HepG2 (cell line): ENCODE data around the gene NDUFB10. TPM values are rescaled to one million over a fixed set of nuclear protein-coding genes. Genes with fewer than 3 reads are reported as not detected.

Source experiments
- ATAC-seq: fragments of 200-7000 bp; cut with Tn5 transposase; 3 replicates; pipeline ENCODE4 v1.9.1; 2020; ENCODE audit warnings: mild to moderate bottlenecking, moderate library complexity
- BruUV-seq: library from RNA; stranded (reverse); fragments of 400-500 nt; replicated peaks from 2 replicates; lab custom pipeline; 2021; lab: Mats Ljungman, UMichigan
- CTCF ChIA-PET: fragments of 300-600 bp; formaldehyde crosslinking; extraction: SDS; loops from one replicate; lab custom pipeline; 2021; ENCODE audit warnings: low total read pairs, inconsistent platforms, low intra/inter-chr PET ratio; lab: Yijun Ruan, JAX
- POLR2A ChIA-PET: fragments of 350-600 bp; sonication (Branson Sonifier 250); formaldehyde crosslinking; loops from one replicate; lab custom pipeline; 2020; ENCODE audit warnings: antibody characterized with exemption, inconsistent platforms; lab: Yijun Ruan, JAX
- DNase-seq: peaks from one replicate; pipeline ENCODE4 v3.0.0-alpha.2; 2015; ENCODE audit warnings: low spot score
- FAIRE-seq: peaks from 3 replicates; lab custom pipeline; 2011; peaks lifted over from hg19 to GRCh38; lab: Jason Lieb, UNC
- H2AFZ ChIP-seq: one replicate; pipeline ENCODE4 v1.6.1; 2011; ENCODE audit warnings: low read length, inconsistent platforms
- H3K27ac ChIP-seq: fragments of 300-600 bp; 3 replicates; pipeline ENCODE4 v1.8.0; 2011; ENCODE audit warnings: mixed run types, mild to moderate bottlenecking, mixed read lengths, low read length, inconsistent platforms; ENCODE audit not compliant: insufficient read depth; ENCODE audit errors: extremely low read length
- H3K27me3 ChIP-seq, 2 experiments: fragments of 200-600 bp in 1 of 2; 2 replicates in 1 of 2; 3 replicates in 1 of 2; pipeline versions ENCODE4 v1.6.0 to v1.8.0; 2011; ENCODE audit warnings: low read length in 2 of 2, mild to moderate bottlenecking in 2 of 2, moderate library complexity in 2 of 2, inconsistent platforms in 1 of 2; ENCODE audit not compliant: insufficient read depth in 2 of 2, control insufficient read depth in 1 of 2
- H3K36me3 ChIP-seq, 2 experiments: fragments of 200-600 bp in 1 of 2; replicated peaks in 1 of 2; 2 replicates in 1 of 2; 3 replicates in 1 of 2; pipeline versions ENCODE4 v1.5.1 to v1.8.0; 2011; ENCODE audit warnings: low read length in 2 of 2, inconsistent platforms in 1 of 2; ENCODE audit not compliant: insufficient read depth in 2 of 2, control insufficient read depth in 1 of 2
- H3K4me1 ChIP-seq: 2 replicates; pipeline ENCODE4 v1.5.1; 2012; ENCODE audit warnings: low read length, inconsistent platforms; ENCODE audit not compliant: insufficient read depth
- H3K4me2 ChIP-seq: 2 replicates; pipeline ENCODE4 v1.6.0; 2011; ENCODE audit warnings: low read depth, low read length, inconsistent platforms
- H3K4me3 ChIP-seq, 3 experiments: fragments of 200-600 bp in 1 of 3; sonication (generic), shearing (Covaris generic) in 1 of 3; replicated peaks in 1 of 3; 2 replicates each; pipeline ENCODE4 v1.5.1; 2011 to 2016; ENCODE audit warnings: low read length in 3 of 3, inconsistent platforms in 2 of 3, low read depth in 2 of 3, mild to moderate bottlenecking in 2 of 3, control low read depth in 1 of 3, mixed read lengths in 1 of 3; ENCODE audit not compliant: insufficient read depth in 1 of 3
- H3K79me2 ChIP-seq: one replicate; pipeline ENCODE4 v1.6.1; 2011; ENCODE audit warnings: low read length, inconsistent platforms; ENCODE audit not compliant: insufficient read depth
- H3K9ac ChIP-seq: 2 replicates; pipeline ENCODE4 v1.6.0; 2011; ENCODE audit warnings: mild to moderate bottlenecking, low read depth, low read length, inconsistent platforms; ENCODE audit not compliant: insufficient read depth
- H3K9me3 ChIP-seq: 2 replicates; pipeline ENCODE4 v1.5.1; 2012; ENCODE audit warnings: mild to moderate bottlenecking, low read length
- H4K20me1 ChIP-seq: 2 replicates; pipeline ENCODE4 v1.6.0; 2011; ENCODE audit warnings: inconsistent platforms, mild to moderate bottlenecking, low read length, moderate library complexity; ENCODE audit not compliant: insufficient read depth
- AHR ChIP-seq: IDR thresholded peaks from 2 replicates; pipeline ENCODE4 v1.6.1; 2018; ENCODE audit warnings: missing genetic modification reagents, missing compliant biosample characterization
- ATF6 ChIP-seq: sonication (generic); formaldehyde crosslinking; conservative IDR thresholded peaks from 2 replicates; pipeline ENCODE4 v1.4.0; 2020; ENCODE audit warnings: missing genetic modification reagents
- CHD4 ChIP-seq: fragments of 200-600 bp; sonication (generic); IDR thresholded peaks from 2 replicates; pipeline ENCODE4 v1.7.0; 2017; ENCODE audit warnings: mild to moderate bottlenecking, low read length, borderline replicate concordance
- DPF2 ChIP-seq: sonication (generic); formaldehyde crosslinking; IDR thresholded peaks from 2 replicates; pipeline ENCODE4 v1.4.0; 2020; ENCODE audit warnings: mild to moderate bottlenecking, low read depth, missing genetic modification reagents, borderline replicate concordance
- EED ChIP-seq: sonication (generic); formaldehyde crosslinking; IDR thresholded peaks from 2 replicates; pipeline ENCODE4 v1.5.0; 2020; ENCODE audit warnings: mild to moderate bottlenecking, missing genetic modification reagents
- ELK4 ChIP-seq: sonication (generic); formaldehyde crosslinking; IDR thresholded peaks from 2 replicates; pipeline ENCODE4 v1.9.0; 2021; ENCODE audit warnings: missing genetic modification reagents, borderline replicate concordance
- HDAC6 ChIP-seq: fragments of 200-600 bp; sonication (generic); IDR thresholded peaks from 2 replicates; pipeline ENCODE4 v1.7.0; 2017; ENCODE audit warnings: mild to moderate bottlenecking, antibody characterized with exemption, low read length, low read depth
- MAFG ChIP-seq: sonication (generic); formaldehyde crosslinking; IDR thresholded peaks from 2 replicates; pipeline ENCODE4 v1.5.1; 2020; ENCODE audit warnings: mild to moderate bottlenecking, missing genetic modification reagents
- RXRA ChIP-seq: sonication (generic); formaldehyde crosslinking; IDR thresholded peaks from 2 replicates; pipeline ENCODE4 v1.5.1; 2020; ENCODE audit warnings: missing genetic modification reagents
- SIN3B ChIP-seq: fragments of 150-350 bp; IDR thresholded peaks from 2 replicates; pipeline ENCODE4 v1.6.1; 2014; ENCODE audit warnings: low read length
- SNAI1 ChIP-seq: sonication (generic); formaldehyde crosslinking; IDR thresholded peaks from 2 replicates; pipeline ENCODE4 v1.5.0; 2020; ENCODE audit warnings: mild to moderate bottlenecking, missing genetic modification reagents, borderline replicate concordance
- YY1 ChIP-seq: IDR thresholded peaks from 2 replicates; pipeline ENCODE4 v1.6.1; 2011; ENCODE audit warnings: low read length, low read depth, moderate library complexity, mild to moderate bottlenecking; ENCODE audit not compliant: insufficient read depth, insufficient replicate concordance
- ZBTB44 ChIP-seq: sonication (generic); formaldehyde crosslinking; IDR thresholded peaks from 2 replicates; pipeline ENCODE4 v1.4.0; 2020; ENCODE audit warnings: missing genetic modification reagents
- ZNF432 ChIP-seq: sonication (generic); formaldehyde crosslinking; IDR thresholded peaks from 2 replicates; pipeline ENCODE4 v1.5.0; 2020; ENCODE audit warnings: missing genetic modification reagents, mild to moderate bottlenecking, borderline replicate concordance
- ZNF569 ChIP-seq: sonication (generic); formaldehyde crosslinking; IDR thresholded peaks from 2 replicates; pipeline ENCODE4 v1.5.0; 2020; ENCODE audit warnings: mild to moderate bottlenecking, missing genetic modification reagents, moderate library complexity, borderline replicate concordance
- ZNF639 ChIP-seq: conservative IDR thresholded peaks from 2 replicates; pipeline ENCODE4 v1.6.1; 2018; ENCODE audit warnings: missing genetic modification reagents
- ZNF7 ChIP-seq: IDR thresholded peaks from 2 replicates; pipeline ENCODE4 v1.6.1; 2016; ENCODE audit warnings: missing biosample characterization, missing genetic modification reagents
- ZNF746 ChIP-seq: sonication (generic); formaldehyde crosslinking; IDR thresholded peaks from 2 replicates; pipeline ENCODE4 v1.8.0; 2022; ENCODE audit warnings: mild to moderate bottlenecking, missing genetic modification reagents
- ZNF772 ChIP-seq: sonication (generic); formaldehyde crosslinking; IDR thresholded peaks from 2 replicates; pipeline ENCODE4 v1.5.0; 2020; ENCODE audit warnings: mild to moderate bottlenecking, missing genetic modification reagents
- WGBS: methylation state at CpG from one replicate; pipeline ENCODE4 v1.1.6; 2017; ENCODE audit warnings: low lambda C conversion rate; 5-methylcytosine and 5-hydroxymethylcytosine counted together
- in situ Hi-C: cut with HindIII; loops from 2 replicates; pipeline ENCODE4 v1.10.0; 2017; ENCODE audit warnings: low pct_unique_long_range_greater_than_20kb; ENCODE audit not compliant: extremely low pct_ligation_motif_present
- intact Hi-C: fragments of 100-400 bp; cut with micrococcal nuclease; formaldehyde crosslinking; loops from one replicate; pipeline ENCODE4 v1.10.0; 2022; ENCODE audit not compliant: unreplicated experiment
- polyA plus RNA-seq, 8 experiments: library from polyadenylated mRNA; depleted of rRNA in 3 of 8; stranded (reverse) in 7 of 8; unstranded in 1 of 8; fragments of >200 nt; fragmentation: Illumina TruSeq in 4 of 8; extraction: Trizol in 4 of 8; gene quantifications; 2 replicates each; pipeline versions ENCODE4 v1.2.1 to v1.2.3, GENCODE V29; 2011 to 2016; ENCODE audit warnings: low read depth in 4 of 8, missing spikeins in 1 of 8, mixed read lengths in 1 of 8; ENCODE audit not compliant: insufficient read depth in 1 of 8
- total RNA-seq, 5 experiments: library from RNA; depleted of rRNA; stranded (reverse); fragments of >200 nt; fragmentation: Illumina TruSeq; extraction: Trizol; gene quantifications; 2 replicates each; pipeline ENCODE4 v1.2.3, GENCODE V29; 2016; ENCODE audit warnings: low read depth in 1 of 5

Gene NDUFB10
- total and polyA plus RNA-seq, 2 of the 13 experiments (the other 11 are each of a cell fraction or from before 2014, with no cell fraction given): 68.6 to 157 TPM

- Histone ChIP-seq H3K4me3 (peak within 1 kb of the TSS; percentile 76 to 82 (median 81)), H3K9me3 (no peaks in the 10 kb centered on the region), H3K9ac (peak within 1 kb of the TSS; percentile 93), H4K20me1 (peaks cover 13% of the 10 kb centered on the region; the same call in 1 of the 2 replicates), H2AFZ (no peak within 1 kb of the TSS), H3K79me2 (peaks cover 48% of the 10 kb centered on the region), H3K4me2 (peak within 1 kb of the TSS; percentile 99), H3K27ac (peak within 1 kb of the TSS; percentile 79), H3K27me3 (no peaks in the 10 kb centered on the region), H3K4me1 (peaks cover 68% of the 10 kb centered on the region), H3K36me3 (no peaks in the 10 kb centered on the region; a peak in 1 of 5 replicates)
- DNase-seq (peak; percentile 73), ATAC-seq (peak; percentile 89), FAIRE-seq (peak; percentile 62)
- intact Hi-C loops: no loop called here
- POLR2A ChIA-PET: no interaction called here
- CTCF ChIA-PET: no interaction called here
- BruUV-seq: TSS peak; percentile 98
- WGBS: under 1% methylated on average over 12 of the region's 52 CpGs
- in situ Hi-C loops: no loop called here
- TF ChIP-seq ZNF569 (CRISPR knock-in tag) (no peak), SNAI1 (no peak), ZNF432 (CRISPR knock-in tag) (no peak), SIN3B (0 out of 2 replicates have a peak, but pooled peaks have one; percentile 34), AHR (no peak), ZNF772 (CRISPR knock-in tag) (no peak), ZNF639 (CRISPR knock-in tag) (peak; percentile 94), MAFG (CRISPR knock-in tag) (no peak), CHD4 (no peak), ZNF7 (no peak), YY1 (peak; percentile 81), HDAC6 (no peak), ELK4 (CRISPR knock-in tag) (no peak), RXRA (CRISPR knock-in tag) (peak; percentile 30), ATF6 (CRISPR knock-in tag) (no peak), ZNF746 (CRISPR knock-in tag) (0 out of 2 replicates have a peak, but pooled peaks have one; percentile 43), EED (CRISPR knock-in tag) (no peak), DPF2 (CRISPR knock-in tag) (no peak), ZBTB44 (no peak)
Observed at GRCh38 chr16:2009791-2010510, 50.6 kb downstream of the NDUFB10 start, which contains the start of gene ZNF598. Gene ZNF598 (minus strand): TSS chr16:2009821.
